Tibial nerve (tissue), 4 donors: ENCODE data around the gene PTGDR2. TPM values are rescaled to one million over a fixed set of nuclear protein-coding genes. Genes with fewer than 3 reads are reported as not detected.
"Not testable (repeated sequence)": the region's sequence is repeated elsewhere in the genome, so short reads cannot be mapped to it uniquely, and the experiment has no call there.

ENCODE experiments used
- DNase-seq, 2 donors: peaks; one replicate each; pipeline ENCODE4 v3.0.0-alpha.2; 2019; ENCODE audit warnings: low spot score in 2 of 2
- H3K27ac ChIP-seq, 4 donors: fragments of 200-600 bp; sonication (generic) in 3 of 4; one replicate each; pipeline ENCODE4 v1.5.1; 2017 to 2019; ENCODE audit warnings: mild to moderate bottlenecking in 1 of 4
- H3K27me3 ChIP-seq, 2 donors: fragments of 200-600 bp; sonication (generic) in 1 of 2; one replicate each; pipeline versions ENCODE4 v1.5.1 to v1.6.0; 2017 to 2019
- H3K36me3 ChIP-seq, 3 donors: fragments of 200-600 bp; sonication (generic); one replicate each; pipeline ENCODE4 v1.5.1; 2018 to 2019
- H3K4me1 ChIP-seq, 4 donors: fragments of 200-600 bp; sonication (generic) in 3 of 4; one replicate each; pipeline ENCODE4 v1.5.1; 2017 to 2019
- H3K4me3 ChIP-seq, 4 donors: fragments of 200-600 bp; sonication (generic) in 3 of 4; one replicate each; pipeline ENCODE4 v1.5.1; 2017 to 2019; ENCODE audit warnings: mild to moderate bottlenecking in 1 of 4, moderate library complexity in 1 of 4
- H3K9me3 ChIP-seq, 4 donors: fragments of 200-600 bp; sonication (generic) in 3 of 4; one replicate each; pipeline ENCODE4 v1.5.1; 2017 to 2019
- EP300 ChIP-seq, 2 donors: sonication (generic); formaldehyde crosslinking; IDR thresholded peaks; one replicate each; pipeline ENCODE4 v1.6.1; 2017; ENCODE audit warnings: antibody characterized with exemption in 2 of 2, mild to moderate bottlenecking in 1 of 2
- POLR2A ChIP-seq, 2 donors: fragments of 450-650 bp; IDR thresholded peaks; one replicate each; pipeline ENCODE4 v1.6.1; 2017; ENCODE audit warnings: antibody characterized with exemption in 2 of 2, mild to moderate bottlenecking in 2 of 2, moderate library complexity in 2 of 2
- WGBS, 2 donors: methylation state at CpG; one replicate each; pipeline ENCODE4 v1.1.5; 2018; 5-methylcytosine and 5-hydroxymethylcytosine counted together
- total RNA-seq, 4 donors: library from RNA; depleted of rRNA; stranded (reverse); fragments of >200 nt; gene quantifications; one replicate each; pipeline ENCODE4 v1.1.0, GENCODE V29; 2016
- TF ChIP-seq, protein P1 (sequence below), 5 experiments: fragments of 200-600 bp in 3 of 5; fragments of 450-650 bp in 2 of 5; sonication (generic) in 3 of 5; IDR thresholded peaks; one replicate each; pipeline ENCODE4 v1.5.1; 2016 to 2019; ENCODE audit warnings: antibody characterized with exemption in 5 of 5, mild to moderate bottlenecking in 3 of 5, moderate library complexity in 2 of 5

Gene PTGDR2
- total RNA-seq, 4 donors from 2014 or later = 0.20 to 2.4 (median 0.46) TPM

DNA sequence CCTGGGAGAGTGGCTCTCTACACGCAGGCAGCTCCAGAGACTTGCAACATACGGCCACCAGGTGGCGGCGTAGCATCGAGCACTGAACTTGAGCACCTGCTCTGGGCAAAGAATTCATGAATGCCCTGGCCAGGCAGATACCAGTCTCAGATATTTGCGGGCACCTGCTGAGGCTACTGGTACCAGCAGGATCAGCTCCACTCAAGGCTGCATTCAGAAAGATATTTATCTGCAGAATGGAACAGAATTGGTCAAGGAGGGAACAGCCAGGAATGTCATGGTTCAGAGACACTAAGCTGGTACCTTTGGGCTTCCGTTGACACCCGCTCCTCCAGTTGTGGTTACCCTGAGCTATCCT, 24.6 kb downstream of the PTGDR2 start:
- DNase-seq = peak; percentile 80 to 89
- H3K9me3 ChIP-seq = no peaks in the 10 kb centered on the region
- TF ChIP-seq POLR2A (IDR thresholded peaks at IDR 0.05) = no peak
- peak in 1 of 2 donors; percentile 26 for TF ChIP-seq EP300 (IDR thresholded peaks at IDR 0.05)
- TF ChIP-seq, protein P1, sequence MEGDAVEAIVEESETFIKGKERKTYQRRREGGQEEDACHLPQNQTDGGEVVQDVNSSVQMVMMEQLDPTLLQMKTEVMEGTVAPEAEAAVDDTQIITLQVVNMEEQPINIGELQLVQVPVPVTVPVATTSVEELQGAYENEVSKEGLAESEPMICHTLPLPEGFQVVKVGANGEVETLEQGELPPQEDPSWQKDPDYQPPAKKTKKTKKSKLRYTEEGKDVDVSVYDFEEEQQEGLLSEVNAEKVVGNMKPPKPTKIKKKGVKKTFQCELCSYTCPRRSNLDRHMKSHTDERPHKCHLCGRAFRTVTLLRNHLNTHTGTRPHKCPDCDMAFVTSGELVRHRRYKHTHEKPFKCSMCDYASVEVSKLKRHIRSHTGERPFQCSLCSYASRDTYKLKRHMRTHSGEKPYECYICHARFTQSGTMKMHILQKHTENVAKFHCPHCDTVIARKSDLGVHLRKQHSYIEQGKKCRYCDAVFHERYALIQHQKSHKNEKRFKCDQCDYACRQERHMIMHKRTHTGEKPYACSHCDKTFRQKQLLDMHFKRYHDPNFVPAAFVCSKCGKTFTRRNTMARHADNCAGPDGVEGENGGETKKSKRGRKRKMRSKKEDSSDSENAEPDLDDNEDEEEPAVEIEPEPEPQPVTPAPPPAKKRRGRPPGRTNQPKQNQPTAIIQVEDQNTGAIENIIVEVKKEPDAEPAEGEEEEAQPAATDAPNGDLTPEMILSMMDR (IDR thresholded peaks at IDR 0.05) = peak; percentile 83 to 96 (median 92)
- no peaks in the 10 kb centered on the region for H3K4me1 ChIP-seq
- no peak overlapping the region for H3K27ac ChIP-seq
- no peaks in the 10 kb centered on the region for H3K36me3 ChIP-seq
- no peaks in the 10 kb centered on the region for H3K27me3 ChIP-seq
- WGBS, 2 donors = 17 to 42% methylated on average over 3 to 8 of the region's 8 CpGs
- no peak overlapping the region for H3K4me3 ChIP-seq

DNA sequence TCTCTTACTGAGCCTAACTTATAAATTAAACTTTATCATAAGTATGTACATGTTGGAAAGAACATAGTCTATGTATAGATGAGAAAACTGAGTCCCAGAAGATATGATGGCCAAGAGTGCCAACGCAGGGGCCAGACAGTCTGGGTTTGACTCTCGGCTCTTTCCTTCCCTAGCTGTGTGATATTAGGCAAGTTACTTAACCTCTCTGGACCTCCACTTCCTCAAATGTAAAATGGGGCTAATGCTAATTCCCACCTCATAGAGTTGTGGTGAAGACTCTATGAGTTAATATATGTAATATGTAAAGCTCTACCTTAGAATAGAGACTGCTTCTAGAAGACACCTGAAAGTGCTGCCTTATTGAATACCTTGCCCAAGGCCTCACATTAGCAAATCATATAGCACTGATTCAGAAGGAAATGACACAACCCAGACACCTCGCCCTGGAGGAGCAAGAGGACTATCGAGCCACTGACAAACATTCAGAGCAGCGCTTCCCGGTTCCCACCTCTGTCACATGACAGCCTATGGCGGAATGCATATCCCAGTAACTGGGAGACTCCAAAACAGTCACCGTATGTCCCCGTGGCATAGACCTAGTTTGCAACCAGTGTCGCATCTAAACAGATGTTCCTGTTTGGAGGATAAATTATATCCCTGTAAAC, 25.1 kb downstream of the PTGDR2 start:
- no peaks in the 10 kb centered on the region for H3K4me1 ChIP-seq
- H3K9me3 ChIP-seq = no peaks in the 10 kb centered on the region
- H3K4me3 ChIP-seq = no peak overlapping the region
- WGBS, 2 donors = 47 to 53% methylated on average over 10 of the region's 10 CpGs
- H3K36me3 ChIP-seq = no peaks in the 10 kb centered on the region
- no peak for DNase-seq
- H3K27me3 ChIP-seq = no peaks in the 10 kb centered on the region
- no peak overlapping the region for H3K27ac ChIP-seq
- TF ChIP-seq, protein P1 (IDR thresholded peaks at IDR 0.05) = no peak

DNA sequence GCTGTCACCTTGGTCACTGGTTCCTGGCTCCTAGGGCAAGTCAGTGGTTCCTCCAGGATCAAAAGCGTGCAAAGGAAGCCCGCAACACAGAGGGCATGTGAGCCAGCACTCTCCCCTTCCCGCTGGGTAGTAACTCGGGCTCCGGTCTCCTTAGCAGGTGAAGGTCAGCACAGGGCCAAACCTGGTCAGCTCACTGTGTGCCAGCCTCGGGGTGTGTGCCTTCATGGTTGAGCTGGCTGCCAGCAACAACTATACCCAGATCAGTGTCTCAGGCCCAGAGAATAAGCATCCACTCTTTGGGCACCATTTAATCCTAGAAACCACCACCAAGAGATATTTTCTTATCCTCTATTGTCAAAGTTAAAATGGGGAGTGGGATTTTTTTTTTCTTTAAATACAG, 30.0 kb downstream of the PTGDR2 start:
- H3K4me3 ChIP-seq = no peak overlapping the region
- TF ChIP-seq EP300 (IDR thresholded peaks at IDR 0.05) = no peak
- no peak for TF ChIP-seq POLR2A (IDR thresholded peaks at IDR 0.05)
- TF ChIP-seq, protein P1 (IDR thresholded peaks at IDR 0.05) = no peak
- 78 to 94% methylated on average over 1 to 5 of the region's 6 CpGs for WGBS, 2 donors
- H3K4me1 ChIP-seq = no peaks in the 10 kb centered on the region
- no peaks in the 10 kb centered on the region for H3K36me3 ChIP-seq
- no peaks in the 10 kb centered on the region for H3K27me3 ChIP-seq
- no peak for DNase-seq
- H3K27ac ChIP-seq = no peak overlapping the region
- no peaks in the 10 kb centered on the region for H3K9me3 ChIP-seq

- no peak overlapping the region for H3K4me3 ChIP-seq
- no peaks in the 10 kb centered on the region for H3K27me3 ChIP-seq
- no peaks in the 10 kb centered on the region for H3K4me1 ChIP-seq
- H3K27ac ChIP-seq = no peak overlapping the region
- H3K9me3 ChIP-seq = no peaks in the 10 kb centered on the region
- no peaks in the 10 kb centered on the region for H3K36me3 ChIP-seq
- 80 to 88% methylated on average over 5 of the region's 5 CpGs for WGBS, 2 donors
- no peak for DNase-seq
- TF ChIP-seq POLR2A (IDR thresholded peaks at IDR 0.05) (no peak), EP300 (IDR thresholded peaks at IDR 0.05) (no peak)
- TF ChIP-seq, protein P1 (IDR thresholded peaks at IDR 0.05) = no peak
These were observed 30.6 kb downstream of the PTGDR2 start for GRCh38 chr11:60825118-60825517.

- not testable (repeated sequence) for H3K27me3 ChIP-seq
- WGBS, 2 donors = 89 to 90% methylated on average over 5 of the region's 5 CpGs
These were observed 31.9 kb downstream of the PTGDR2 start for GRCh38 chr11:60823745-60824306.

More at GRCh38 chr11:60823745-60824306, 31.9 kb downstream of the PTGDR2 start:
- not testable (repeated sequence) for H3K36me3 ChIP-seq, H3K27ac ChIP-seq, H3K4me3 ChIP-seq, H3K9me3 ChIP-seq, H3K4me1 ChIP-seq, DNase-seq
